HepG2 (cell line): ENCODE measurements around the gene SACS. TPM values are rescaled to one million over a fixed set of nuclear protein-coding genes. Genes with fewer than 3 reads are reported as not detected.

Experiments
- ATAC-seq: fragments of 200-7000 bp; cut with Tn5 transposase; 3 replicates; pipeline ENCODE4 v1.9.1; 2020; ENCODE audit warnings: mild to moderate bottlenecking, moderate library complexity
- BruUV-seq: library from RNA; stranded (reverse); fragments of 400-500 nt; replicated peaks from 2 replicates; lab custom pipeline; 2021; lab: Mats Ljungman, UMichigan
- CTCF ChIA-PET: fragments of 300-600 bp; formaldehyde crosslinking; extraction: SDS; loops from one replicate; lab custom pipeline; 2021; ENCODE audit warnings: low total read pairs, inconsistent platforms, low intra/inter-chr PET ratio; lab: Yijun Ruan, JAX
- POLR2A ChIA-PET: fragments of 350-600 bp; sonication (Branson Sonifier 250); formaldehyde crosslinking; loops from one replicate; lab custom pipeline; 2020; ENCODE audit warnings: antibody characterized with exemption, inconsistent platforms; lab: Yijun Ruan, JAX
- DNase-seq: peaks from one replicate; pipeline ENCODE4 v3.0.0-alpha.2; 2015; ENCODE audit warnings: low spot score
- FAIRE-seq: peaks from 3 replicates; lab custom pipeline; 2011; peaks lifted over from hg19 to GRCh38; lab: Jason Lieb, UNC
- H2AFZ ChIP-seq: one replicate; pipeline ENCODE4 v1.6.1; 2011; ENCODE audit warnings: low read length, inconsistent platforms
- H3K27ac ChIP-seq: fragments of 300-600 bp; 3 replicates; pipeline ENCODE4 v1.8.0; 2011; ENCODE audit warnings: mixed run types, mild to moderate bottlenecking, mixed read lengths, low read length, inconsistent platforms; ENCODE audit not compliant: insufficient read depth; ENCODE audit errors: extremely low read length
- H3K27me3 ChIP-seq, 2 experiments: fragments of 200-600 bp in 1 of 2; 2 replicates in 1 of 2; 3 replicates in 1 of 2; pipeline versions ENCODE4 v1.6.0 to v1.8.0; 2011; ENCODE audit warnings: low read length in 2 of 2, mild to moderate bottlenecking in 2 of 2, moderate library complexity in 2 of 2, inconsistent platforms in 1 of 2; ENCODE audit not compliant: insufficient read depth in 2 of 2, control insufficient read depth in 1 of 2
- H3K36me3 ChIP-seq, 2 experiments: fragments of 200-600 bp in 1 of 2; replicated peaks in 1 of 2; 2 replicates in 1 of 2; 3 replicates in 1 of 2; pipeline versions ENCODE4 v1.5.1 to v1.8.0; 2011; ENCODE audit warnings: low read length in 2 of 2, inconsistent platforms in 1 of 2; ENCODE audit not compliant: insufficient read depth in 2 of 2, control insufficient read depth in 1 of 2
- H3K4me1 ChIP-seq: 2 replicates; pipeline ENCODE4 v1.5.1; 2012; ENCODE audit warnings: low read length, inconsistent platforms; ENCODE audit not compliant: insufficient read depth
- H3K4me2 ChIP-seq: 2 replicates; pipeline ENCODE4 v1.6.0; 2011; ENCODE audit warnings: low read depth, low read length, inconsistent platforms
- H3K4me3 ChIP-seq, 3 experiments: fragments of 200-600 bp in 1 of 3; sonication (generic), shearing (Covaris generic) in 1 of 3; replicated peaks in 1 of 3; 2 replicates each; pipeline ENCODE4 v1.5.1; 2011 to 2016; ENCODE audit warnings: low read length in 3 of 3, inconsistent platforms in 2 of 3, low read depth in 2 of 3, mild to moderate bottlenecking in 2 of 3, control low read depth in 1 of 3, mixed read lengths in 1 of 3; ENCODE audit not compliant: insufficient read depth in 1 of 3
- H3K79me2 ChIP-seq: one replicate; pipeline ENCODE4 v1.6.1; 2011; ENCODE audit warnings: low read length, inconsistent platforms; ENCODE audit not compliant: insufficient read depth
- H3K9ac ChIP-seq: 2 replicates; pipeline ENCODE4 v1.6.0; 2011; ENCODE audit warnings: mild to moderate bottlenecking, low read depth, low read length, inconsistent platforms; ENCODE audit not compliant: insufficient read depth
- H3K9me3 ChIP-seq: 2 replicates; pipeline ENCODE4 v1.5.1; 2012; ENCODE audit warnings: mild to moderate bottlenecking, low read length
- H4K20me1 ChIP-seq: 2 replicates; pipeline ENCODE4 v1.6.0; 2011; ENCODE audit warnings: inconsistent platforms, mild to moderate bottlenecking, low read length, moderate library complexity; ENCODE audit not compliant: insufficient read depth
- CREBL2 ChIP-seq: sonication (generic); formaldehyde crosslinking; IDR thresholded peaks from 2 replicates; pipeline ENCODE4 v1.8.1; 2023; ENCODE audit warnings: missing genetic modification reagents, mild to moderate bottlenecking, borderline replicate concordance
- ELF1 ChIP-seq: sonication (generic); formaldehyde crosslinking; IDR thresholded peaks from 2 replicates; pipeline ENCODE4 v1.4.0; 2020; ENCODE audit warnings: missing genetic modification reagents
- GLI4 ChIP-seq: sonication (generic); formaldehyde crosslinking; IDR thresholded peaks from 2 replicates; pipeline ENCODE4 v1.5.1; 2020; ENCODE audit warnings: missing genetic modification reagents, mild to moderate bottlenecking, moderate library complexity, borderline replicate concordance
- MTA1 ChIP-seq: sonication (generic); formaldehyde crosslinking; IDR thresholded peaks from 2 replicates; pipeline ENCODE4 v1.4.0; 2020; ENCODE audit warnings: missing genetic modification reagents, mild to moderate bottlenecking, borderline replicate concordance
- NFKB2 ChIP-seq: sonication (generic); formaldehyde crosslinking; IDR thresholded peaks from 2 replicates; pipeline ENCODE4 v1.4.0; 2020; ENCODE audit warnings: missing genetic modification reagents, borderline replicate concordance
- PRPF4 ChIP-seq: fragments of 200-400 bp; formaldehyde crosslinking; IDR thresholded peaks from 2 replicates; pipeline ENCODE4 v1.6.1; 2016; ENCODE audit warnings: low read length, low read depth; ENCODE audit not compliant: poor library complexity, severe bottlenecking
- RXRB ChIP-seq: IDR thresholded peaks from 2 replicates; pipeline ENCODE4 v1.6.1; 2016; ENCODE audit warnings: borderline replicate concordance, missing genetic modification reagents, missing compliant biosample characterization
- SIX1 ChIP-seq: sonication (generic); formaldehyde crosslinking; IDR thresholded peaks from 2 replicates; pipeline ENCODE4 v1.4.0; 2020; ENCODE audit warnings: missing genetic modification reagents, borderline replicate concordance
- TARDBP ChIP-seq: sonication (generic); formaldehyde crosslinking; IDR thresholded peaks from 2 replicates; pipeline ENCODE4 v1.8.0; 2022; ENCODE audit warnings: mild to moderate bottlenecking, missing genetic modification reagents
- U2AF2 ChIP-seq: fragments of 200-400 bp; formaldehyde crosslinking; IDR thresholded peaks from 2 replicates; pipeline ENCODE4 v1.6.1; 2017; ENCODE audit warnings: low read depth, mild to moderate bottlenecking, low read length
- ZBTB10 ChIP-seq: sonication (generic); formaldehyde crosslinking; IDR thresholded peaks from 2 replicates; pipeline ENCODE4 v1.4.0; 2020; ENCODE audit warnings: missing genetic modification reagents, borderline replicate concordance
- ZNF121 ChIP-seq: sonication (generic); formaldehyde crosslinking; IDR thresholded peaks from 2 replicates; pipeline ENCODE4 v1.5.0; 2020; ENCODE audit warnings: mild to moderate bottlenecking, missing genetic modification reagents
- ZNF136 ChIP-seq: sonication (generic); formaldehyde crosslinking; IDR thresholded peaks from 2 replicates; pipeline ENCODE4 v1.8.1; 2022; ENCODE audit warnings: low read depth, mild to moderate bottlenecking, moderate library complexity, missing genetic modification reagents
- ZNF235 ChIP-seq: sonication (generic); formaldehyde crosslinking; IDR thresholded peaks from 2 replicates; pipeline ENCODE4 v1.8.1; 2023; ENCODE audit warnings: mild to moderate bottlenecking, missing genetic modification reagents, borderline replicate concordance
- WGBS: methylation state at CpG from one replicate; pipeline ENCODE4 v1.1.6; 2017; ENCODE audit warnings: low lambda C conversion rate; 5-methylcytosine and 5-hydroxymethylcytosine counted together
- in situ Hi-C: cut with HindIII; loops from 2 replicates; pipeline ENCODE4 v1.10.0; 2017; ENCODE audit warnings: low pct_unique_long_range_greater_than_20kb; ENCODE audit not compliant: extremely low pct_ligation_motif_present
- intact Hi-C: fragments of 100-400 bp; cut with micrococcal nuclease; formaldehyde crosslinking; loops from one replicate; pipeline ENCODE4 v1.10.0; 2022; ENCODE audit not compliant: unreplicated experiment
- polyA plus RNA-seq, 8 experiments: library from polyadenylated mRNA; depleted of rRNA in 3 of 8; stranded (reverse) in 7 of 8; unstranded in 1 of 8; fragments of >200 nt; fragmentation: Illumina TruSeq in 4 of 8; extraction: Trizol in 4 of 8; gene quantifications; 2 replicates each; pipeline versions ENCODE4 v1.2.1 to v1.2.3, GENCODE V29; 2011 to 2016; ENCODE audit warnings: low read depth in 4 of 8, missing spikeins in 1 of 8, mixed read lengths in 1 of 8; ENCODE audit not compliant: insufficient read depth in 1 of 8
- total RNA-seq, 5 experiments: library from RNA; depleted of rRNA; stranded (reverse); fragments of >200 nt; fragmentation: Illumina TruSeq; extraction: Trizol; gene quantifications; 2 replicates each; pipeline ENCODE4 v1.2.3, GENCODE V29; 2016; ENCODE audit warnings: low read depth in 1 of 5
- TF ChIP-seq, protein P1 (sequence below): IDR thresholded peaks from 2 replicates; pipeline ENCODE4 v1.6.1; 2016; ENCODE audit warnings: missing compliant biosample characterization, missing genetic modification reagents, borderline replicate concordance
- TF ChIP-seq, protein P2 (sequence below): sonication (generic); formaldehyde crosslinking; IDR thresholded peaks from 2 replicates; pipeline ENCODE4 v1.5.1; 2020; ENCODE audit warnings: missing genetic modification reagents, mild to moderate bottlenecking, borderline replicate concordance

SACS gene
- total and polyA plus RNA-seq, 2 of the 13 experiments (the other 11 are each of a cell fraction or from before 2014, with no cell fraction given), result 4.0 to 15.7 TPM

DNA sequence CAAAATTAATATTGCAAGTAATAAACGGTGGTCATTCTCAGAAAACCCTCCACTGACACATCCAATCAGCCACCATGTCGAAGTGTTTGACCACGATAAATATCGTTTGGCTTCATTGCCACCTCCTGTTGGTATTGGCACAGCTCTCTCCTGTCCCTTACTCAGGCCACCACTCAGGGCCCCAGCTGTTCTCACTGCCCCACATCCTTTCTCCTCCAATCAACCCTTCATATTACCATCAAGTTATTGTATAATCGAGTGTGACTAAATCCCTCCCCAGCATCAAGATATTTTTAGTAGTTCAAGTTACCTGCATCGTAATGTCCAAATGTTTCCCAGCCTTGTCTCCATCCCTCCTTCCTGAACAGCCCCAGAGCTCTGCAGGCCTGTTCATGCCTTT, 50.4 kb downstream of the SACS start:
- ATAC-seq (no peak), FAIRE-seq (no peak), DNase-seq (no peak)
- no peaks in the 10 kb centered on the region for H4K20me1 ChIP-seq
- no peaks in the 10 kb centered on the region for H3K36me3 ChIP-seq
- no peak overlapping the region for H2AFZ ChIP-seq
- no peak overlapping the region for H3K27ac ChIP-seq
- no peaks in the 10 kb centered on the region for H3K79me2 ChIP-seq
- in situ Hi-C loops (no loop called here), intact Hi-C loops (no loop called here)
- H3K4me3 ChIP-seq, result no peak overlapping the region
- no TSS peak for BruUV-seq
- peaks cover 0 to 27% of the 10 kb centered on the region in 2 experiments; a peak in 1 of 5 replicates for H3K27me3 ChIP-seq
- 57% methylated on average over 6 of the region's 6 CpGs for whole genome bisulfite sequencing
- no peak overlapping the region for H3K9ac ChIP-seq
- no peaks in the 10 kb centered on the region for H3K4me1 ChIP-seq
- ChIA-PET CTCF (no interaction called here), POLR2A (no interaction called here)
- TF ChIP-seq PRPF4 (no peak), SIX1 (CRISPR knock-in tag) (no peak), ZNF235 (no peak), MTA1 (CRISPR knock-in tag) (no peak), TARDBP (CRISPR knock-in tag) (no peak), ELF1 (no peak), ZNF136 (CRISPR knock-in tag) (no peak), GLI4 (CRISPR knock-in tag) (no peak), U2AF2 (no peak), ZBTB10 (CRISPR knock-in tag) (no peak), ZNF121 (CRISPR knock-in tag) (no peak), RXRB (CRISPR knock-in tag) (no peak), NFKB2 (no peak), CREBL2 (CRISPR knock-in tag) (no peak)
- TF ChIP-seq, protein P1, sequence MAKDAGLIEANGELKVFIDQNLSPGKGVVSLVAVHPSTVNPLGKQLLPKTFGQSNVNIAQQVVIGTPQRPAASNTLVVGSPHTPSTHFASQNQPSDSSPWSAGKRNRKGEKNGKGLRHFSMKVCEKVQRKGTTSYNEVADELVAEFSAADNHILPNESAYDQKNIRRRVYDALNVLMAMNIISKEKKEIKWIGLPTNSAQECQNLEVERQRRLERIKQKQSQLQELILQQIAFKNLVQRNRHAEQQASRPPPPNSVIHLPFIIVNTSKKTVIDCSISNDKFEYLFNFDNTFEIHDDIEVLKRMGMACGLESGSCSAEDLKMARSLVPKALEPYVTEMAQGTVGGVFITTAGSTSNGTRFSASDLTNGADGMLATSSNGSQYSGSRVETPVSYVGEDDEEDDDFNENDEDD (CRISPR knock-in tag), result no peak
- TF ChIP-seq, protein P2, sequence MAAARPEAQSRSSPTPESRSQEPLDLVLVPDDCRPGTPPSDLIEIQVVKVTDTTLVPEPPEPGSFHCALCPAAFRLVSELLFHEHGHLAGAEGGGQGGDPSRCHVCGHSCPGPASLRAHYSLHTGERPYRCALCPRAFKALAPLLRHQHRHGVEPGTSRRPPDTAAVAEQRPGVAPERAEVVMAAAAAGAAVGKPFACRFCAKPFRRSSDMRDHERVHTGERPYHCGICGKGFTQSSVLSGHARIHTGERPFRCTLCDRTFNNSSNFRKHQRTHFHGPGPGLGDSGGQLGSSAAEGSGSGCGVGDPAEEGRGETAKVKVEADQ, result no peak
- H3K4me2 ChIP-seq, result no peak overlapping the region
- H3K9me3 ChIP-seq, result no peaks in the 10 kb centered on the region
